ENCODE results near the gene TSACC.

- TF ChIP-seq USF2 (IDR thresholded peaks at IDR 0.05; ENCODE audit: borderline replicate concordance, low read depth, low read length): no peak
- TF ChIP-seq IKZF2 (IDR thresholded peaks at IDR 0.05): no peak
- TF ChIP-seq, protein P1, sequence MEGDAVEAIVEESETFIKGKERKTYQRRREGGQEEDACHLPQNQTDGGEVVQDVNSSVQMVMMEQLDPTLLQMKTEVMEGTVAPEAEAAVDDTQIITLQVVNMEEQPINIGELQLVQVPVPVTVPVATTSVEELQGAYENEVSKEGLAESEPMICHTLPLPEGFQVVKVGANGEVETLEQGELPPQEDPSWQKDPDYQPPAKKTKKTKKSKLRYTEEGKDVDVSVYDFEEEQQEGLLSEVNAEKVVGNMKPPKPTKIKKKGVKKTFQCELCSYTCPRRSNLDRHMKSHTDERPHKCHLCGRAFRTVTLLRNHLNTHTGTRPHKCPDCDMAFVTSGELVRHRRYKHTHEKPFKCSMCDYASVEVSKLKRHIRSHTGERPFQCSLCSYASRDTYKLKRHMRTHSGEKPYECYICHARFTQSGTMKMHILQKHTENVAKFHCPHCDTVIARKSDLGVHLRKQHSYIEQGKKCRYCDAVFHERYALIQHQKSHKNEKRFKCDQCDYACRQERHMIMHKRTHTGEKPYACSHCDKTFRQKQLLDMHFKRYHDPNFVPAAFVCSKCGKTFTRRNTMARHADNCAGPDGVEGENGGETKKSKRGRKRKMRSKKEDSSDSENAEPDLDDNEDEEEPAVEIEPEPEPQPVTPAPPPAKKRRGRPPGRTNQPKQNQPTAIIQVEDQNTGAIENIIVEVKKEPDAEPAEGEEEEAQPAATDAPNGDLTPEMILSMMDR (IDR thresholded peaks at IDR 0.05 in 2 of 3, conservative IDR thresholded peaks at IDR 0.05 in 1 of 3; ENCODE audit: control insufficient read depth in 2 of 3, extremely low read depth in 1 of 3, insufficient read depth in 1 of 3, low read depth in 3 of 3, low read length in 3 of 3): no peak
- no peak for TF ChIP-seq BRCA1 (IDR thresholded peaks at IDR 0.05; ENCODE audit: low read depth, low read length)
These were observed 50.1 kb downstream of the TSACC start for GRCh38 chr1:156388174-156389137.

Data from GM12878 (cell line).